K562 (cell line): Measurements from ENCODE around the gene ATP7B. TPM values are rescaled to one million over a fixed set of nuclear protein-coding genes. Genes with fewer than 3 reads are reported as not detected.

ENCODE experiments used
- ATAC-seq: fragments of 200-7000 bp; cut with Tn5 transposase; 3 replicates; pipeline ENCODE4 v1.9.1; 2020; ENCODE audit warnings: moderate library complexity
- BruUV-seq: library from RNA; stranded (reverse); fragments of 400-500 nt; replicated peaks from 2 replicates; lab custom pipeline; 2021; lab: Mats Ljungman, UMichigan
- CTCF ChIA-PET: fragments of 300-600 bp; formaldehyde crosslinking; extraction: SDS; loops from one replicate; lab custom pipeline; 2021; ENCODE audit warnings: low intra/inter-chr PET ratio; lab: Yijun Ruan, JAX
- POLR2A ChIA-PET: fragments of 300-600, 350-650 bp; sonication (Branson Sonifier 250); formaldehyde crosslinking; extraction: SDS; loops from one replicate; lab custom pipeline; 2021; ENCODE audit warnings: antibody characterized with exemption, inconsistent platforms; lab: Yijun Ruan, JAX
- DNase-seq, 4 experiments: peaks; one replicate each; pipeline versions ENCODE4 v3.0.0 to v3.0.0-alpha.2; 2011 to 2018; ENCODE audit warnings: low spot score in 3 of 4, mixed read lengths in 3 of 4; ENCODE audit errors: extremely low read depth in 1 of 4
- FAIRE-seq: peaks from 2 replicates; lab custom pipeline; 2011; peaks lifted over from hg19 to GRCh38; lab: Jason Lieb, UNC
- H2AFZ ChIP-seq: 2 replicates; pipeline ENCODE4 v1.6.0; 2011; ENCODE audit warnings: low read depth, low read length, control low read depth, inconsistent platforms
- H3K27ac ChIP-seq: fragments of 200-600 bp; 3 replicates; pipeline ENCODE4 v1.8.0; 2011; ENCODE audit warnings: low read depth, mild to moderate bottlenecking, control low read depth, inconsistent platforms, low read length, moderate library complexity, mixed read lengths; ENCODE audit errors: extremely low read depth
- H3K27me3 ChIP-seq, 2 experiments: fragments of 300-600 bp in 1 of 2; 2 replicates in 1 of 2; 3 replicates in 1 of 2; pipeline versions ENCODE4 v1.6.0 to v1.8.0; 2011; ENCODE audit warnings: inconsistent platforms in 2 of 2, low read length in 2 of 2, mild to moderate bottlenecking in 1 of 2, mixed read lengths in 1 of 2, moderate library complexity in 1 of 2; ENCODE audit not compliant: control insufficient read depth in 2 of 2, insufficient read depth in 2 of 2
- H3K36me3 ChIP-seq: fragments of 300-600 bp; 3 replicates; pipeline ENCODE4 v1.8.0; 2011; ENCODE audit warnings: mild to moderate bottlenecking, low read length, inconsistent platforms; ENCODE audit not compliant: control insufficient read depth, insufficient read depth
- H3K4me1 ChIP-seq, 2 experiments: fragments of 200-600 bp in 1 of 2; replicated peaks in 1 of 2; 2 replicates in 1 of 2; 3 replicates in 1 of 2; pipeline versions ENCODE4 v1.5.1 to v1.8.0; 2011; ENCODE audit warnings: inconsistent platforms in 2 of 2, low read length in 2 of 2, mild to moderate bottlenecking in 1 of 2, mixed read lengths in 1 of 2, moderate library complexity in 1 of 2; ENCODE audit not compliant: control insufficient read depth in 2 of 2, insufficient read depth in 2 of 2
- H3K4me2 ChIP-seq: 2 replicates; pipeline ENCODE4 v1.6.1; 2011; ENCODE audit warnings: low read length, control low read depth, inconsistent platforms, mixed read lengths; ENCODE audit not compliant: insufficient read depth
- H3K4me3 ChIP-seq: fragments of 200-600 bp; sonication (generic), shearing (Covaris generic); 2 replicates; pipeline ENCODE4 v1.5.1; 2016; ENCODE audit warnings: control low read depth, inconsistent platforms
- H3K79me2 ChIP-seq: fragments of 200-600 bp; 3 replicates; pipeline ENCODE4 v1.8.0; 2011; ENCODE audit warnings: low read length, inconsistent platforms; ENCODE audit not compliant: control insufficient read depth, insufficient read depth
- H3K9ac ChIP-seq, 2 experiments: 2 replicates each; pipeline versions ENCODE4 v1.6.0 to v1.6.1; 2011; ENCODE audit warnings: low read depth in 2 of 2, low read length in 2 of 2, control low read depth in 1 of 2, inconsistent platforms in 1 of 2, mild to moderate bottlenecking in 1 of 2, mixed read lengths in 1 of 2; ENCODE audit not compliant: insufficient read depth in 1 of 2
- H3K9me1 ChIP-seq: one replicate; pipeline ENCODE4 v1.6.0; 2011; ENCODE audit warnings: inconsistent platforms, mild to moderate bottlenecking, low read length, moderate library complexity; ENCODE audit not compliant: control insufficient read depth, insufficient read depth
- H3K9me3 ChIP-seq: replicated peaks from 2 replicates; pipeline ENCODE4 v1.5.1; 2011; ENCODE audit warnings: low read depth, low read length, inconsistent platforms; ENCODE audit not compliant: control insufficient read depth, insufficient read depth
- H4K20me1 ChIP-seq: replicated peaks from 2 replicates; pipeline ENCODE4 v1.6.1; 2011; ENCODE audit warnings: low read length, inconsistent platforms, mixed read lengths; ENCODE audit not compliant: control insufficient read depth, insufficient read depth
- FOXK1 ChIP-seq: sonication (generic); formaldehyde crosslinking; IDR thresholded peaks from 2 replicates; pipeline ENCODE4 v1.8.0; 2022; ENCODE audit warnings: missing genetic modification reagents, mild to moderate bottlenecking, borderline replicate concordance
- HDAC3 ChIP-seq: fragments of 450-650 bp; IDR thresholded peaks from 2 replicates; pipeline ENCODE4 v1.6.1; 2018; ENCODE audit warnings: borderline replicate concordance, mild to moderate bottlenecking, moderate library complexity; ENCODE audit not compliant: partially characterized antibody
- NEUROD1 ChIP-seq: fragments of 150-350 bp; IDR thresholded peaks from 2 replicates; pipeline ENCODE4 v1.6.1; 2014; ENCODE audit warnings: borderline replicate concordance, low read length, low read depth; ENCODE audit not compliant: partially characterized antibody
- NR3C1 ChIP-seq: sonication (generic); formaldehyde crosslinking; IDR thresholded peaks from 2 replicates; pipeline ENCODE4 v1.8.1; 2022; ENCODE audit warnings: missing genetic modification reagents
- RBM25 ChIP-seq: fragments of 200-400 bp; formaldehyde crosslinking; IDR thresholded peaks from 2 replicates; pipeline ENCODE4 v1.6.1; 2018; ENCODE audit warnings: low read length, low read depth, moderate library complexity; ENCODE audit not compliant: severe bottlenecking
- SRSF9 ChIP-seq: fragments of 200-400 bp; formaldehyde crosslinking; IDR thresholded peaks from 2 replicates; pipeline ENCODE4 v1.6.1; 2017; ENCODE audit warnings: low read depth, low read length, borderline replicate concordance
- ZBTB49 ChIP-seq: sonication (generic); formaldehyde crosslinking; IDR thresholded peaks from 2 replicates; pipeline ENCODE4 v1.8.0; 2022; ENCODE audit warnings: missing genetic modification reagents, mild to moderate bottlenecking, borderline replicate concordance
- ZNF121 ChIP-seq: sonication (generic); formaldehyde crosslinking; conservative IDR thresholded peaks from 2 replicates; pipeline ENCODE4 v1.8.0; 2022; ENCODE audit warnings: missing genetic modification reagents
- WGBS: fragments of 100-300 bp; shearing (Covaris generic); methylation state at CpG from one replicate; pipeline ENCODE4 v1.1.6; 2016; ENCODE audit warnings: low coverage, mixed read lengths; ENCODE audit not compliant: insufficient coverage; ENCODE audit errors: missing lambda C conversion rate; 5-methylcytosine and 5-hydroxymethylcytosine counted together
- in situ Hi-C: fragments of 300-500 bp; cut with MboI; formaldehyde crosslinking; loops from 4 replicates; pipeline ENCODE4 v1.15.0; 2018; ENCODE audit warnings: inconsistent platforms, mixed read lengths
- intact Hi-C: fragments of 100-400 bp; cut with micrococcal nuclease; formaldehyde crosslinking; loops from 2 replicates; pipeline ENCODE4 v1.14.2; 2022
- polyA plus RNA-seq, 8 experiments: library from polyadenylated mRNA; depleted of rRNA in 4 of 8; stranded (reverse) in 5 of 8; unstranded in 3 of 8; fragments of >200 nt; fragmentation: Nextera tagmentation in 2 of 8; fragmentation: Illumina TruSeq in 1 of 8; extraction: Ambion mirVana in 2 of 8; extraction: Trizol in 1 of 8; gene quantifications; 2 replicates each; pipeline versions ENCODE4 v1.2.1 to v1.2.3, GENCODE V29; 2011 to 2014; ENCODE audit warnings: inconsistent platforms in 1 of 8, missing spikeins in 1 of 8
- total RNA-seq, 7 experiments: library from RNA; depleted of rRNA in 6 of 7; stranded (reverse); fragments of >200 nt in 6 of 7; fragmentation: Illumina TruSeq in 2 of 7; extraction: Trizol in 2 of 7; gene quantifications; 2 replicates each; pipeline versions ENCODE4 v1.2.1 to v1.2.3, GENCODE V29; 2011 to 2021; ENCODE audit warnings: low replicate concordance in 1 of 7

Gene ATP7B
- total and polyA plus RNA-seq, 9 of the 15 experiments (the other 6 are each of a cell fraction or from before 2014, with no cell fraction given), result 1.1 to 20.4 (median 8.5) TPM

- no peaks in the 10 kb centered on the region for H3K4me1 ChIP-seq
- peak; percentile 79 for TF ChIP-seq ZNF121 (CRISPR knock-in tag)
- TF ChIP-seq RBM25, result peak; percentile 55
- TF ChIP-seq FOXK1 (CRISPR knock-in tag), result no peak
- CTCF ChIA-PET, result no interaction called here
- no peaks in the 10 kb centered on the region for H3K27me3 ChIP-seq
- peaks cover 52% of the 10 kb centered on the region for H3K36me3 ChIP-seq
- H3K4me2 ChIP-seq, result no peak overlapping the region
- H3K4me3 ChIP-seq, result no peak overlapping the region
- H2AFZ ChIP-seq, result no peak overlapping the region
- no peak overlapping the region for H3K9ac ChIP-seq
- POLR2A ChIA-PET, result no interaction called here
- DNase-seq (no peak), FAIRE-seq (no peak), ATAC-seq (no peak)
- H3K27ac ChIP-seq, result no peak overlapping the region
- H3K79me2 ChIP-seq, result peaks cover 20% of the 10 kb centered on the region; the same call in 2 of the 3 replicates
- peaks cover 7% of the 10 kb centered on the region for H3K9me3 ChIP-seq
- no peaks in the 10 kb centered on the region for H4K20me1 ChIP-seq
- no peaks in the 10 kb centered on the region for H3K9me1 ChIP-seq
- in situ Hi-C loops, result no loop called here
- WGBS, result 100% methylated on average over 1 of the region's 1 CpG
- BruUV-seq, result no TSS peak
- intact Hi-C loops, result no loop called here
Observed at GRCh38 chr13:52027832-52028231, 16.6 kb upstream of the ATP7B start.

GRCh38 chr13:52026246-52026626 is 15.0 kb upstream of the ATP7B start:
- H3K27ac ChIP-seq, result no peak overlapping the region
- ChIA-PET CTCF (no interaction called here), POLR2A (no interaction called here)
- FAIRE-seq, result peak; percentile 35
- peaks cover 7% of the 10 kb centered on the region for H3K9me3 ChIP-seq
- DNase-seq, result peak in 1 of 4 experiments; percentile 15
- H3K36me3 ChIP-seq, result peaks cover 60% of the 10 kb centered on the region
- no peak overlapping the region for H2AFZ ChIP-seq
- no TSS peak for BruUV-seq
- in situ Hi-C loops (no loop called here), intact Hi-C loops (no loop called here)
- H3K4me1 ChIP-seq, result peaks cover 3% of the 10 kb centered on the region in 2 experiments; a peak in 2 of 5 replicates
- H4K20me1 ChIP-seq, result no peaks in the 10 kb centered on the region
- 96% methylated on average over 3 of the region's 3 CpGs for WGBS
- peak; percentile 42; the same call in 2 of the 3 replicates for ATAC-seq
- H3K4me3 ChIP-seq, result no peak overlapping the region
- no peak overlapping the region for H3K4me2 ChIP-seq
- H3K79me2 ChIP-seq, result peaks cover 23% of the 10 kb centered on the region; the same call in 2 of the 3 replicates
- H3K9me1 ChIP-seq, result peaks cover 3% of the 10 kb centered on the region
- no peak overlapping the region for H3K9ac ChIP-seq
- H3K27me3 ChIP-seq, result no peaks in the 10 kb centered on the region
- TF ChIP-seq NEUROD1, result no peak
- no peak for TF ChIP-seq NR3C1 (CRISPR knock-in tag)
- TF ChIP-seq ZBTB49, result no peak
- TF ChIP-seq SRSF9, result no peak
- no peak for TF ChIP-seq HDAC3
